ENCODE data around the gene TPO. TPM values are rescaled to one million over a fixed set of nuclear protein-coding genes. Genes with fewer than 3 reads are reported as not detected.

Gene TPO
- polyA plus RNA-seq, 3 donors = not detected

DNA sequence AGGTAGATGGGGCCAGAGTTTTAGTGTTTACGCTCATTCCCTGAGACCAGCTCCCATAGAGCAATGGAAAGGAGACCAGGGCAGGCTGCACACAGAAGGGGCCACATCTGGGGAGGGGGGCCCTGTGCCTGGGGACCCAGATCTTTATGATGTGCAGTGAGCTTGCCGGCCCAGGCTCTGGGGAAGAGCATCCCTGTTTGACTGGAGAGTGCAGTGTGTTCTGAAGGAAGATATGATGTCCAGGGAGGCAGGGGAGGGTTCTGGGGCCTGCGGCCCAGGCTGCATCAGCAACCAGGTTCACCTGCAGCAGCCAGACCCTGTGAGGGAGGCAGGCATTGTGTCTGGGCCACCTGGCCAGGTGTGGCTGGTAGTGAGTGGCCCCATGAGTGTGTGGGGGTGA, 13.8 kb downstream of the TPO start:
- H3K4me2 ChIP-seq (replicated peaks; ENCODE audit: extremely low read depth, low read length, poor library complexity, severe bottlenecking) = no peak overlapping the region
- no peaks in the 10 kb centered on the region for H3K36me3 ChIP-seq (replicated peaks in 1 of 2; ENCODE audit: control insufficient read depth in 1 of 2, insufficient read depth in 2 of 2, low read length in 2 of 2)
- Mint-ChIP-seq H3K27ac (no peak overlapping the region), H3K9me3 (peaks cover 1 to 13% (median 5%) of the 10 kb centered on the region in 7 donors), H3K36me3 (no peaks in the 10 kb centered on the region), H3K27me3 (ENCODE audit: low read depth in 3 of 3) (peaks cover 0 to 1% (median 0%) of the 10 kb centered on the region in 3 donors), H3K4me3 (no peak overlapping the region), H3K4me1 (no peaks in the 10 kb centered on the region)
- no peaks in the 10 kb centered on the region for H3K27me3 ChIP-seq (ENCODE audit: control insufficient read depth in 2 of 2, insufficient read depth in 2 of 2, low read length in 2 of 2)
- intact Hi-C loops (cut with micrococcal nuclease) = no loop called here
- no peaks in the 10 kb centered on the region for H4K20me1 ChIP-seq (ENCODE audit: insufficient read depth, low read length)
- peaks cover 3 to 11% of the 10 kb centered on the region in 2 donors for H3K9me3 ChIP-seq (replicated peaks in 1 of 2; ENCODE audit: control insufficient read depth in 1 of 2, insufficient read depth in 1 of 2, low read length in 2 of 2)
- H3K79me2 ChIP-seq (ENCODE audit: insufficient read depth, low read length) = no peaks in the 10 kb centered on the region
- H3K4me1 ChIP-seq (ENCODE audit: control insufficient read depth in 1 of 2, insufficient read depth in 2 of 2, low read length in 2 of 2) = no peaks in the 10 kb centered on the region
- H2AFZ ChIP-seq (ENCODE audit: insufficient read depth, low read depth, low read length, poor library complexity, severe bottlenecking) = no peak overlapping the region
- DNase-seq = no peak
- no peak overlapping the region for H3K27ac ChIP-seq (ENCODE audit: low read depth in 1 of 2, low read length in 2 of 2)
- WGBS (ENCODE audit: insufficient coverage) = 93% methylated on average over 3 of the region's 3 CpGs
- H3K4me3 ChIP-seq (replicated peaks in 1 of 3; ENCODE audit: low read depth in 2 of 3, low read length in 3 of 3) = no peak overlapping the region
- H3K9ac ChIP-seq (ENCODE audit: insufficient read depth, low read length, poor library complexity, severe bottlenecking) = no peak overlapping the region
- TF ChIP-seq, protein P1, sequence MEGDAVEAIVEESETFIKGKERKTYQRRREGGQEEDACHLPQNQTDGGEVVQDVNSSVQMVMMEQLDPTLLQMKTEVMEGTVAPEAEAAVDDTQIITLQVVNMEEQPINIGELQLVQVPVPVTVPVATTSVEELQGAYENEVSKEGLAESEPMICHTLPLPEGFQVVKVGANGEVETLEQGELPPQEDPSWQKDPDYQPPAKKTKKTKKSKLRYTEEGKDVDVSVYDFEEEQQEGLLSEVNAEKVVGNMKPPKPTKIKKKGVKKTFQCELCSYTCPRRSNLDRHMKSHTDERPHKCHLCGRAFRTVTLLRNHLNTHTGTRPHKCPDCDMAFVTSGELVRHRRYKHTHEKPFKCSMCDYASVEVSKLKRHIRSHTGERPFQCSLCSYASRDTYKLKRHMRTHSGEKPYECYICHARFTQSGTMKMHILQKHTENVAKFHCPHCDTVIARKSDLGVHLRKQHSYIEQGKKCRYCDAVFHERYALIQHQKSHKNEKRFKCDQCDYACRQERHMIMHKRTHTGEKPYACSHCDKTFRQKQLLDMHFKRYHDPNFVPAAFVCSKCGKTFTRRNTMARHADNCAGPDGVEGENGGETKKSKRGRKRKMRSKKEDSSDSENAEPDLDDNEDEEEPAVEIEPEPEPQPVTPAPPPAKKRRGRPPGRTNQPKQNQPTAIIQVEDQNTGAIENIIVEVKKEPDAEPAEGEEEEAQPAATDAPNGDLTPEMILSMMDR (IDR thresholded peaks at IDR 0.05) = no peak

DNA sequence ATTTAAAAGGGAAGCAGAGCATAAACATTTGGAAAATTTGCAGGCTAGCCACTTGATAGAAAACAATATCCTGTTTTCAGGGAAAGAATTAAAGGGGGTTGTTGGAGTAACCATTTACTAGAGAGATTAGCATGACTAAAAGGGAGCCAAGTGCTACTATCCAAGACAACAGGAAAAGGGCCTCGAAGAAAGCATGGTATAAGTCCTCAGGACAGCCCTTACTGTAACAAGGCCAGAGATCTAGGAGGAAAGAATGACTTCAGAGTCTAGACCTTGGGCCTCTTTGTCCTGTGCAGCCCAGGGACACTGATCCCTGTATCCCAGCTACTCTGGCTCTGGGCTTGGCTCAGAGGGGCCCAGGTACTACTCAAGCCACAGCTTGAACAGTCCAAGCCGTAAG, 16.6 kb downstream of the TPO start:
- Histone ChIP-seq H3K9ac (ENCODE audit: insufficient read depth, low read length, poor library complexity, severe bottlenecking) (no peak overlapping the region), H4K20me1 (ENCODE audit: insufficient read depth, low read length) (no peaks in the 10 kb centered on the region), H3K27ac (ENCODE audit: low read depth in 1 of 2, low read length in 2 of 2) (no peak overlapping the region), H3K4me2 (replicated peaks; ENCODE audit: extremely low read depth, low read length, poor library complexity, severe bottlenecking) (no peak overlapping the region), H3K79me2 (ENCODE audit: insufficient read depth, low read length) (no peaks in the 10 kb centered on the region), H3K36me3 (replicated peaks in 1 of 2; ENCODE audit: control insufficient read depth in 1 of 2, insufficient read depth in 2 of 2, low read length in 2 of 2) (no peaks in the 10 kb centered on the region), H3K27me3 (ENCODE audit: control insufficient read depth in 2 of 2, insufficient read depth in 2 of 2, low read length in 2 of 2) (no peaks in the 10 kb centered on the region), H3K9me3 (replicated peaks in 1 of 2; ENCODE audit: control insufficient read depth in 1 of 2, insufficient read depth in 1 of 2, low read length in 2 of 2) (peaks cover 3 to 11% of the 10 kb centered on the region in 2 donors), H3K4me3 (replicated peaks in 1 of 3; ENCODE audit: low read depth in 2 of 3, low read length in 3 of 3) (no peak overlapping the region), H3K4me1 (ENCODE audit: control insufficient read depth in 1 of 2, insufficient read depth in 2 of 2, low read length in 2 of 2) (no peaks in the 10 kb centered on the region), H2AFZ (ENCODE audit: insufficient read depth, low read depth, low read length, poor library complexity, severe bottlenecking) (no peak overlapping the region)
- WGBS (ENCODE audit: insufficient coverage) = 95% methylated on average over 2 of the region's 2 CpGs
- intact Hi-C loops (cut with micrococcal nuclease) = no loop called here
- Mint-ChIP-seq H3K27ac (no peak overlapping the region), H3K27me3 (ENCODE audit: low read depth in 3 of 3) (no peaks in the 10 kb centered on the region), H3K4me3 (no peak overlapping the region), H3K4me1 (no peaks in the 10 kb centered on the region), H3K9me3 (peaks cover 0 to 12% (median 3%) of the 10 kb centered on the region in 7 donors), H3K36me3 (no peaks in the 10 kb centered on the region)
- no peak for DNase-seq
- TF ChIP-seq, protein P1 (IDR thresholded peaks at IDR 0.05) = no peak

All from CD14-positive monocyte (primary cell).